ENCODE data around the gene C1QTNF9B. TPM values are rescaled to one million over a fixed set of nuclear protein-coding genes. Genes with fewer than 3 reads are reported as not detected.

Gene C1QTNF9B
- total and polyA plus RNA-seq, 10 donors = 0.23 to 1.9 (median 0.77) TPM; not detected in 3

DNA sequence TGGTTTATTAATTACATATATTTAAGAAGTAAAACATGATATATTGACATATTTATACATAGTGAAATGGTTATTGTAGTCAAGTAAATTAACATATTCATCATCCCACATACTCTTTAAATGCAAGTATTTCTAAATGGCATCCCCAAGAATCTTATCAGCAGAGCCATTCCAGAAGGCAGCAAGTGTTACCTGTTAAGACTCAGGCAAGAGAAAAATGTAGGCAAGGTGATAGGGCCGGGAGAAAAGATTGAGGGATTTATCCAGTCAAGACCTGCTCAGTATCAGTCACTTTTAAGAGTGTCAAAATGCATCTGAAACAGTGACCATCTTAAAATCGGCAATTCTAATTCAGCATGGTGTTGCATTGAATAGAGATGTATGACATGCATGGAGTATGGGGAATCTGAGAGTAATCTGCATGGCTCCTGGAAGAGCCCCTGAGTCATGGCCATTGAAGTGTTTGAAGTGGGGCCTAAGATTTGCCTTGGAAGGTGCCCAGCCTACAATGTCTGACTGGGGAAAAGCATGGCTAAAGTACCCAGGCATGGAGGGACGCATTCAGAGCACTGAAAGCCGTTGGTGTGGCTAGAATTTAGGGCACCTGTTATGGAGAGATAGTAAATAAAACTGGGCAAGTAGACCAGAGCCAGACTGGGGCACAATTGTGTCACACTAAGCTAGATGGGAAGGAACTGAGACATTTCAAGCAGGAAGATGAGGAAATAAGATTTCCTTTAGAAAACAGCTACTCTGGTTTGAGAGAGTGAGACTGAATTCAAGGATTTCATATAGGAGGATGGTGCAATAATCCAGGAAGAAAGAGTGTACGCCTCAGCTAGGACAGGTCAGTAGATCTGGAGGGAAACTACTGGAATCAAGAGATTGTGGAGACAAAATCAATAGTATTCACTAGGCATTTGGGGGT is 25.0 kb upstream of the C1QTNF9B start:
- Histone ChIP-seq H3K9me3 (no peaks in the 10 kb centered on the region), H3K36me3 (no peaks in the 10 kb centered on the region), H3K27ac (peak overlapping the region in 3 of 8 donors; percentile 26 to 44 (median 34)), H3K27me3 (replicated peaks in 1 of 7) (no peaks in the 10 kb centered on the region), H3K4me1 (peaks cover 0 to 16% (median 3%) of the 10 kb centered on the region in 6 donors), H3K4me3 (no peak overlapping the region)
- DNase-seq = no peak
- TF ChIP-seq CTCF (IDR thresholded peaks at IDR 0.05 in 8 of 11, conservative IDR thresholded peaks at IDR 0.05 in 3 of 11) = no peak
- TF ChIP-seq POLR2AphosphoS5 (IDR thresholded peaks at IDR 0.05) = no peak
- TF ChIP-seq POLR2A (IDR thresholded peaks at IDR 0.05) = no peak
- intact Hi-C loops (cut with DNase I; ENCODE audit: low total_unique reads) = loop anchor here (10.0 kb wide), 1 partner anchor 303 kb away; no protein-coding TSS in a partner anchor
- 47 to 63% (median 55%) methylated on average over 5 of the region's 5 CpGs for WGBS, 5 donors

DNA sequence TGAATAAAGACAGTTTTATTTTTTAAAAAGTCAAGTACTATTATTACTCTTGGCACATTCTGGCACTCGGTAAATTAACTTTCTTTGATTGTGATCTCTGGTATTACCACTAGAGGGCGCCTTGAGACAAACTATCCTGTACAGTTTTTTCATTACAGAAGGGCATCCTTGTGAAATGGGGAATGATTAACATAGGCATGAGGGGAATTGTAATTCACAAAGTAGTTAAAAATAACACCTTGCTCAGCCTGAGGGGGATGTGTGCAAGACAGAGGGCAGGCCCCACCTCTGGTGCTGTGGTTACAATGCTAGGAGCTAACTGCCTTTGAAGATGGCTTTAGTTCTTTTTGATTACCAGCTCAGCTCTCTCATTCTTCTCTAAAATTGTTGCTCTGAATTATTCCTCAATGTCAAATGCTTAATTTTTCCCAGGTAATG is 24.2 kb upstream of the C1QTNF9B start:
- Histone ChIP-seq H3K4me3 (no peak overlapping the region), H3K9me3 (no peaks in the 10 kb centered on the region), H3K27me3 (replicated peaks in 1 of 7) (peaks cover 0 to 3% (median 0%) of the 10 kb centered on the region in 7 donors), H3K36me3 (no peaks in the 10 kb centered on the region), H3K4me1 (peaks cover 0 to 16% (median 3%) of the 10 kb centered on the region in 6 donors), H3K27ac (no peak overlapping the region)
- DNase-seq = no peak
- intact Hi-C loops (cut with DNase I; ENCODE audit: low total_unique reads) = loop anchor here (10.0 kb wide), 1 partner anchor 303 kb away; no protein-coding TSS in a partner anchor
- TF ChIP-seq POLR2AphosphoS5 (IDR thresholded peaks at IDR 0.05) (no peak), POLR2A (IDR thresholded peaks at IDR 0.05) (no peak), CTCF (IDR thresholded peaks at IDR 0.05 in 8 of 11, conservative IDR thresholded peaks at IDR 0.05 in 3 of 11) (peak; percentile 17 to 75 (median 62))
- WGBS, 5 donors = 20 to 29% (median 25%) methylated on average over 2 of the region's 2 CpGs

DNA sequence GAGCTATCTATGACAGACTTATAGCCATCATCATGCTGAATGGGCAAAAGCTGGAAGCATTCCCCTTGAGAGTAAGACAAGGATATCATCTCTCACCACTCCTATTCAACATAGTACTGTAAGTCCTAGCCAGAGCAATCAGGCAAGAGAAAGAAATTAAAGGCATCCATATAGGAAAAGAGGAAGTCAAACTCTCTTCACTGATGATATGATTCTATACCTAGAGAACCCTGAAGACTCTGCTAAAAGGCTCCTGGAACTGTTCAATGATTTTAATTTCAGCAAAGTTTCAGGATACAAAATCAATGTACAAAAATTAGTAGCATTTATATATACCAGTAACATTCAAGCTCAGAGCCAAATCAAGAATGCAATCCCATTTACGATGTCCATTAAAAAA is 21.7 kb upstream of the C1QTNF9B start:
- TF ChIP-seq POLR2AphosphoS5 (IDR thresholded peaks at IDR 0.05) (no peak), POLR2A (IDR thresholded peaks at IDR 0.05) (no peak), CTCF (IDR thresholded peaks at IDR 0.05 in 8 of 11, conservative IDR thresholded peaks at IDR 0.05 in 3 of 11) (no peak)
- Histone ChIP-seq H3K36me3 (no peaks in the 10 kb centered on the region), H3K9me3 (peaks cover 0 to 5% (median 0%) of the 10 kb centered on the region in 8 donors), H3K4me3 (no peak overlapping the region), H3K27ac (no peak overlapping the region), H3K27me3 (replicated peaks in 1 of 7) (peaks cover 0 to 20% (median 0%) of the 10 kb centered on the region in 7 donors), H3K4me1 (peaks cover 0 to 16% (median 3%) of the 10 kb centered on the region in 6 donors)
- 94 to 100% (median 98%) methylated on average over 1 of the region's 1 CpG for WGBS, 5 donors
- no peak for DNase-seq
- intact Hi-C loops (cut with DNase I; ENCODE audit: low total_unique reads) = no loop called here

DNA sequence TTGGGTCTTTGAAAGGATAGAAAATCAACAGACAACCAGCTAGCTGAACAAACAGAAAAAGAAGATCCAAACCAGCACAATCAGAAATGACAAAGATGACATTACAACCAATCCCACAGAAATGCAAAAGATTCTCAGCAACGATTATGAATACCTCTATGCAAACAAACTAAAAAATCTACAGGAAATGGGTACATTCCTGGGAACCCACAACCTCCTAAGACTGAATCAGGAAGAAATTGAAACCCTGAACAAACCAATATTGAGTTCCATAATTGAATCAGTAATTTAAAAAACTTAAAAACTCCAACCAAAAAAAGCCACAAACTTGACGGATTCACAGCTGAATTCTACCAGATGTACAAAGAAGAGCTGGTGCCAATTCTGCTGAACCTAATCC is 20.9 kb upstream of the C1QTNF9B start:
- peaks cover 0 to 5% (median 0%) of the 10 kb centered on the region in 8 donors for H3K9me3 ChIP-seq
- TF ChIP-seq POLR2AphosphoS5 (IDR thresholded peaks at IDR 0.05) (no peak), CTCF (IDR thresholded peaks at IDR 0.05 in 8 of 11, conservative IDR thresholded peaks at IDR 0.05 in 3 of 11) (no peak), POLR2A (IDR thresholded peaks at IDR 0.05) (no peak)
- intact Hi-C loops (cut with DNase I; ENCODE audit: low total_unique reads) = no loop called here
- 58 to 87% (median 78%) methylated on average over 2 of the region's 2 CpGs for WGBS, 5 donors
- no peaks in the 10 kb centered on the region for H3K36me3 ChIP-seq
- DNase-seq = no peak
- H3K27ac ChIP-seq = no peak overlapping the region
- peaks cover 0 to 16% (median 3%) of the 10 kb centered on the region in 6 donors for H3K4me1 ChIP-seq
- H3K4me3 ChIP-seq = no peak overlapping the region
- peaks cover 0 to 22% (median 0%) of the 10 kb centered on the region in 7 donors for H3K27me3 ChIP-seq (replicated peaks in 1 of 7)
